ENCODE results near the gene CLEC18B.

Gene CLEC18B

GRCh38 chr16:74456290-74456625 is 35.0 kb upstream of the CLEC18B start:
- DNase-seq, result no peak
- Histone ChIP-seq H3K27me3 (no peaks in the 10 kb centered on the region), H3K9me3 (no peaks in the 10 kb centered on the region), H3K27ac (no peak overlapping the region), H3K4me3 (no peak overlapping the region), H3K4me1 (no peaks in the 10 kb centered on the region), H3K36me3 (peaks cover 71 to 99% (median 74%) of the 10 kb centered on the region in 3 donors)
- intact Hi-C loops (cut with DNase I; ENCODE audit: low total_unique reads), result no loop called here
- TF ChIP-seq, protein P1, sequence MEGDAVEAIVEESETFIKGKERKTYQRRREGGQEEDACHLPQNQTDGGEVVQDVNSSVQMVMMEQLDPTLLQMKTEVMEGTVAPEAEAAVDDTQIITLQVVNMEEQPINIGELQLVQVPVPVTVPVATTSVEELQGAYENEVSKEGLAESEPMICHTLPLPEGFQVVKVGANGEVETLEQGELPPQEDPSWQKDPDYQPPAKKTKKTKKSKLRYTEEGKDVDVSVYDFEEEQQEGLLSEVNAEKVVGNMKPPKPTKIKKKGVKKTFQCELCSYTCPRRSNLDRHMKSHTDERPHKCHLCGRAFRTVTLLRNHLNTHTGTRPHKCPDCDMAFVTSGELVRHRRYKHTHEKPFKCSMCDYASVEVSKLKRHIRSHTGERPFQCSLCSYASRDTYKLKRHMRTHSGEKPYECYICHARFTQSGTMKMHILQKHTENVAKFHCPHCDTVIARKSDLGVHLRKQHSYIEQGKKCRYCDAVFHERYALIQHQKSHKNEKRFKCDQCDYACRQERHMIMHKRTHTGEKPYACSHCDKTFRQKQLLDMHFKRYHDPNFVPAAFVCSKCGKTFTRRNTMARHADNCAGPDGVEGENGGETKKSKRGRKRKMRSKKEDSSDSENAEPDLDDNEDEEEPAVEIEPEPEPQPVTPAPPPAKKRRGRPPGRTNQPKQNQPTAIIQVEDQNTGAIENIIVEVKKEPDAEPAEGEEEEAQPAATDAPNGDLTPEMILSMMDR (IDR thresholded peaks at IDR 0.05), result no peak

DNA sequence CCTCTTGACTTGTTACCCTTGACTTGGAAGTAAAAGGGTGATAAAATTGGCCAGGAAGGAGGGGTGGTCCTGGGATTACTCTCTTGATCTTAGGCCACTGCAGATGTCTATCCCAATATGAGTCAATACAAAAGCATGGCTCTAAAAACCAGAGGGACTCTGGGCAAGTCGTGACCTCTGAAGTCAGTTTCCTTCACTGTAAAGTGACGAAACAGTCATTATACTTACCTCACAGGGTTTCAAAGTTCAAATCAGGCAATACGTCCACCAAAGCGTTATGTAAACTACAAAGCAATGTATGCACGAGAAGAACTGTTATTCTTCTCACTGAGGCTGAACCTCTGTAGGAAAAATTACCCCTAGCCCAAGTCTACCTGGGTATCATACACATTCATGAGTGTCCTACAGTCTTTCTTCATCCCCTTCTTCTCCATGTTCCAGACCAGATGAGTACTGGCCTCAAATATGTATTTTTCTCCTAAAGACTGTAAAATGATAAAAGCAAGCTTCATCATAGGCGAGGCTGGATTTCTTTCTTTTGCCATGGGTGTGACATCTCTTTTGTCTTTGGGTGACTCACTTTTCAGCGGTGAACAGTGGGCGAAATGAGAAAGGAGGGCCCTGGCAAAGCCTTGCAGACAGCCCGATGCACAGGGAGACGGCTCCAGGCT is 34.5 kb upstream of the CLEC18B start:
- H3K4me1 ChIP-seq, result no peaks in the 10 kb centered on the region
- TF ChIP-seq, protein P1 (IDR thresholded peaks at IDR 0.05), result no peak
- no peak overlapping the region for H3K4me3 ChIP-seq
- no peak for DNase-seq
- no peak overlapping the region for H3K27ac ChIP-seq
- no peaks in the 10 kb centered on the region for H3K9me3 ChIP-seq
- H3K36me3 ChIP-seq, result peaks cover 74 to 99% (median 76%) of the 10 kb centered on the region in 3 donors
- no peaks in the 10 kb centered on the region for H3K27me3 ChIP-seq
- intact Hi-C loops (cut with DNase I; ENCODE audit: low total_unique reads), result no loop called here

DNA sequence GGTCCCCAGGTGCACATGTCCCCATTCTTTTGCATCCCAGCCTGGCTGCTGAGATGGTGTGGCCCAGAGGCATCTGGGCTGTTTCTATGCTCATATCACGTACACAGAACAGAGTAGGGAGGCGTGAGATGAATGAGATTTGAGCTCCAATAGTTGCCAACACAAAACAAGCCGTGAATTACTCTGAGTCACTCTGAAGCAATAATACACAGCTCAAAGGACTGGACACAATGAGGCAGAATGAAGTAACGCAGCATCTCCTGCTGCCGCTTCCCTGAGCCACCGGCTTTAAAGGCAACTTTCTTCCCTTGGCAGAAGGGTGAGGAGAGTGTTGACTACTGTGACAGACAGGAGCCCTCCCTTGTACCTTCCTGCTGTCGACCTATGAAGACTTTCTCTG is 33.9 kb upstream of the CLEC18B start:
- DNase-seq, result no peak
- intact Hi-C loops (cut with DNase I; ENCODE audit: low total_unique reads), result no loop called here

GRCh38 chr16:74451951-74452758 is 30.9 kb upstream of the CLEC18B start:
- Histone ChIP-seq H3K4me3 (no peak overlapping the region), H3K4me1 (peaks cover 0 to 18% (median 3%) of the 10 kb centered on the region in 4 donors), H3K27me3 (no peaks in the 10 kb centered on the region), H3K9me3 (no peaks in the 10 kb centered on the region), H3K27ac (no peak overlapping the region), H3K36me3 (peaks cover 53 to 94% (median 53%) of the 10 kb centered on the region in 3 donors)
- TF ChIP-seq, protein P1 (IDR thresholded peaks at IDR 0.05), result no peak
- no peak for DNase-seq
- intact Hi-C loops (cut with DNase I; ENCODE audit: low total_unique reads), result no loop called here

More for the DNA sequence above, 33.9 kb upstream of the CLEC18B start:
- peaks cover 72 to 98% (median 74%) of the 10 kb centered on the region in 3 donors for H3K36me3 ChIP-seq
- no peak overlapping the region for H3K4me3 ChIP-seq
- H3K9me3 ChIP-seq, result no peaks in the 10 kb centered on the region
- H3K4me1 ChIP-seq, result no peaks in the 10 kb centered on the region
- H3K27me3 ChIP-seq, result no peaks in the 10 kb centered on the region
- TF ChIP-seq, protein P1 (IDR thresholded peaks at IDR 0.05), result no peak
- no peak overlapping the region for H3K27ac ChIP-seq

DNA sequence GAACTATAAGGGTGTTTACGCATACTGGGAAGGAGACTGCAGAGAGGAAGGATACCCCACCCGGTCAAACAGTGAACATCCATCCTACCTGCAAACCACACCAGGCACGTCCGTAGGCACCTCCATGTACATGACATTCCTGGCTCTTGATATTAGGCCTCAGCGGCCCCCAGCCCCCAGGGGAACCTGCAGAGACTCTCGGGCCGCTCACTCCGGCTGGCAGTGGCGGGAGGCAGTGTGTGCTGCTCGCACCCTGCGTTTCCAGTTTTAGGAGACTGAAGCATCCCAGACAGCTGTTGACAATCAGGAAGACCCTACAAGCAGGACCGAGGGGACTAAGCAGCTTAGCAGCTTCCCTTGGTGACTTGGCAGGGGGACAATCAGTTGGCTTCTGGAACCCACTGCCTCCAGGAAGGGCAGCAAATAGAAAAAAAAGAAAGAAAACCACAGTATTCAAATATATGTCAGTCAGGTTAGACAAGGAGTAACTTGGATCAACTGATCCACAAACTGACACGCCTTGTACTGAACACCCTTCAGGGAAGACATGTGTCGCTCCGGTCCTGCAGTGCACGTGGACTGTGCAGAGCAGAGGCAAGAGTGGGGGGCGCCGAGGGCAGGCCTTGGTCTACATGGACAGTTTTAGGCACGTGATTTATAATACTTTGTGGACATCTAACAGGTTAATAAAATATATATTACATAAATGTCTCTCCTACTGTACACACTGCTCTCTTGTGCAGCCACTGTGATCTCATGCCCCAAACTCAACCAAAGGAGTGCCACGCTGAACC is 29.9 kb upstream of the CLEC18B start:
- Histone ChIP-seq H3K27me3 (no peaks in the 10 kb centered on the region), H3K27ac (no peak overlapping the region), H3K9me3 (no peaks in the 10 kb centered on the region), H3K36me3 (peaks cover 43 to 84% (median 43%) of the 10 kb centered on the region in 3 donors), H3K4me3 (no peak overlapping the region), H3K4me1 (peaks cover 0 to 18% (median 3%) of the 10 kb centered on the region in 4 donors)
- TF ChIP-seq, protein P1 (IDR thresholded peaks at IDR 0.05), result no peak
- no peak for DNase-seq
- intact Hi-C loops (cut with DNase I; ENCODE audit: low total_unique reads), result no loop called here
